ENCODE results near the gene DDI1.
"Not testable (repeated sequence)": the region's sequence is repeated elsewhere in the genome, so short reads cannot be mapped to it uniquely, and the experiment has no call there.

The DDI1 gene

GRCh38 chr11:104043142-104043541 is 6.7 kb downstream of the DDI1 start:
- DNase-seq, result no peak

GRCh38 chr11:104043678-104044239 is 7.3 kb downstream of the DDI1 start:
- peak; percentile 5 for DNase-seq

- DNase-seq, result no peak
Measured at GRCh38 chr11:104046331-104046730, 9.9 kb downstream of the DDI1 start.

GRCh38 chr11:104046858-104047257 is 10.4 kb downstream of the DDI1 start:
- DNase-seq, result not testable (repeated sequence)

- DNase-seq, result no peak
Measured at GRCh38 chr11:104049116-104049515, 12.7 kb downstream of the DDI1 start.

GRCh38 chr11:104051778-104052177 is 15.3 kb downstream of the DDI1 start:
- DNase-seq, result no peak

GRCh38 chr11:104053743-104054478 is 17.5 kb downstream of the DDI1 start:
- no peak for DNase-seq

- no peak for DNase-seq
Measured at GRCh38 chr11:104054911-104055529, 18.6 kb downstream of the DDI1 start.

- no peak for DNase-seq
Measured at GRCh38 chr11:104055596-104055995, 19.2 kb downstream of the DDI1 start.

GRCh38 chr11:104057908-104058307 is 21.5 kb downstream of the DDI1 start:
- DNase-seq, result no peak

- no peak for DNase-seq
Measured at GRCh38 chr11:104058680-104059079, 22.2 kb downstream of the DDI1 start.

- no peak for DNase-seq
Measured at GRCh38 chr11:104060004-104060794, 23.8 kb downstream of the DDI1 start.

GRCh38 chr11:104060820-104061219 is 24.4 kb downstream of the DDI1 start:
- DNase-seq, result no peak

GRCh38 chr11:104061853-104062521 is 25.5 kb downstream of the DDI1 start:
- no peak for DNase-seq

GRCh38 chr11:104064034-104064630 is 27.7 kb downstream of the DDI1 start:
- DNase-seq, result no peak

- DNase-seq, result no peak
Measured at GRCh38 chr11:104067534-104067933, 31.1 kb downstream of the DDI1 start.

- DNase-seq, result peak; percentile 11
Measured at GRCh38 chr11:104073950-104074705, 37.7 kb downstream of the DDI1 start.

GRCh38 chr11:104075091-104075490 is 38.7 kb downstream of the DDI1 start:
- no peak for DNase-seq

- DNase-seq, result no peak
Measured at GRCh38 chr11:104075706-104076105, 39.3 kb downstream of the DDI1 start.

GRCh38 chr11:104076455-104076854 is 40.0 kb downstream of the DDI1 start:
- no peak for DNase-seq

GRCh38 chr11:104078245-104078644 is 41.8 kb downstream of the DDI1 start:
- DNase-seq, result no peak

- DNase-seq, result no peak
Measured at GRCh38 chr11:104078995-104079394, 42.6 kb downstream of the DDI1 start.

Measured in EL (cell line).